Fibroblast of skin of left quadriceps (primary cell): ENCODE results near the gene WNT1.

Source experiments
- DNase-seq, 2 experiments: peaks; one replicate each; pipeline ENCODE4 v3.0.0-alpha.2; 2013; ENCODE audit warnings: low read depth in 2 of 2

WNT1 gene

DNA sequence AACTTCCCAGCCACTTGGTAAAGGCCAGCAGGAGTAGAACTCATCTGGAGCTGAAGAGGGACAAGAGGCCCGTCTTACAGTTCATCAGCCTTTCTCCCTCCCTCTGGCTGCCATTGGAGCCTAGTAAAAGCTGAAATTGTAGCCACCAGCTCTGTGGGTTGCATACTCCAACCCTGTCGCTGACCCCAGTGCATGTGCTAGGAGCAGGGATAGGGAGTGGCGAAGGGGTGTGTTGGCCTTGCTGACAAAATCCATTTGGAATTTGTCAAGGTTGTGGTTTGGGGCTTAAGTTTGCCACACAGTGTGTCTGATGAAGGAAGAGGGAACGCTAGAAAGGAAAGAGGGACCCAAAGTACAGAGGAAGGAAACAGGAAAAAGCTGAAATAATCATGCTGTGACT lies 16.8 kb upstream of the WNT1 start:
- no peak for DNase-seq

DNA sequence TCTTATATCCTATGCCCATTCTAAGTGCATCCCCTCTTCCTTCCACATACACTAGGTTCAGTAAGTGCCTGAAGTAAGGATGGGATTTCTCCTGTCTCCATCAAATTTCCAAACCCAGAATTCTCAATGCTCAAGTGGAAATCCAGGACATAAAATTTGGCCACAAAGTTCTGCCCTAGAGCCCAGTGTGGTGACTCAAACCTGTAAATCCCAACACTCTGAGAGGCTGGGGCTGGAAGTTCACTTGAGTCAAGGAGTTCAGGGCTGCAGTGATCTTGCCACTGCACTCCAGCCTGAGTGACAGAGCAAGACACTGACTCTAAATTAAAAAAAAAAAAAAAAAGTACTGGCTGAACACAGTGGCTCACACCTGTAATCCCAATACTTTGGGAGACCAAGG lies 16.3 kb upstream of the WNT1 start:
- no peak for DNase-seq

DNA sequence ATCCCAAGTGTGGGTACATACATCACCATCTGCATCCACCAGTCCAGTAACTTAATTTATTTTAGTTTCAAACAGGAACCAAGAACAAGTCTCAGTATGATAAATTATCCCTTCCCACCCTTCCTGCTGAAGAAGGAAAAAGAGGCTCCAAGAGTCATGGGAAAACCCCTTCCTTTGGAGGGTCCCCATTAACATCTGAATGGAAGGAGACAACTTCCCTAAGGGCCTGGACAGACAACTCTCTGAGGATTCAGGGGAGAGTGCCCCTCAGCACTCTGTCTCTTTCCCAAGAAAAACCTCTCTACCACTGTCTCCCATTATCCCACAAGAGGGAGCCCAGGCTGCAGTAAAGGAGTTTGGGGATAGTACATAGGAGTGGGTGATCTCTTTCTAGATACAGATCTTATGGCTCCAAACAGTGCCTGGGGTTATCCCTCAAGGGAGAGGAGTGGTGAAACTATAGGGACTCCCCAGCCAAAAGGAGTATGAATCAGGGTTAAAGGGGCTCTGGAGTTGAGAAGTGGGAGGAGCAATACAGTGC lies 12.8 kb upstream of the WNT1 start:
- no peak for DNase-seq

DNA sequence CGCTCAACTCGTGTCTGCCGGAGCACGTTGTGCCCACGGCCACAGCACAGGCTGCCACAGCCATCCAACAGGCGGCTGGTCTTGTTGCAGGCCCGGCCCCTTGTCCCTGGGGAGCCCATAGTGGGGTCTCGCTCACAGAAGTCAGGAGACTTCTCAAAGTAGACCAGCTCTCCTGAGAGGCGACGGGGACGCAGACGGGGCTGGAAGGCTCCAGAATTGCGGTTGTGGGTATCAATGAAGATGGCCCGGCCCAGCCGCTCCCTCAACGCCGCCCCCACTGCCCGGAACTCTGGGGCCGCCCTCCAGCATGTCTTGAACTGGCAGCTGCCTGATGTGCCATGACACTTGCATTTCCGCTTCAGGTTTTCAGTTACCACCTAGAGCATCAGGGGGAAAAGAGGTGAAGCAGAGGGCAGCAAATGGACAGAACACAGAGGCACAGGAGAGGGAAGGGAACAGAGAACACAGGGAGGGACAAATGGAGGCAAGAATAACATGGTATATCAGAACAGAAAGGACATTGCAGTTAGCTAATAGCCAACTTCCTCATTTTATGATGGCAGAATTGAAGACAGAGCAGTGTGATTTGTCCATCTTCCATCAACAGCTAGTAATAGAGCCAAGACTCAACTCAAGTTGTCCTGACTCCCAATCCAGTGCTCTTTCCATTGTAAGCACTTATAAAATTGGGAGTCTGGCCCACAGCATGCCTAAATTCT lies 11.8 kb upstream of the WNT1 start:
- no peak for DNase-seq

DNA sequence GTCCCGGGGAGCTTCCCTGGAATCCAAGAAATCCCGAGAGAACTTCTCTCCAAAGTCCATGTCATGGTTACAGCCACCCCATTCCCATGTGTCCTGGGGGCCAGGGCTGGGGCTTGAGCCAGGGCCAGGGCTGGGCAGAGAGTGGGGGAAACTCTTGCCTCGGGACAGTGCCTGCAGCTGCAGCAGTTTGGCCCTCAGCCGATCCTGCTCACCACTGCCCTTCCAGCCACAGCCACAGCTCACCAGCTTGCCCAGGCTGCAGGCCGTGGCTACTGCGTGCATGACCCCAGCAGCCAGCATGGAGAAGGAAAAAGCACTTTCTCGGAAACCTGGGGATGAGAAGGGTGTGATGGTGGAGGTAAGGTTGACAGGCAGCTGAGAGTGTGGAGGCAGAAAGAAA lies 10.1 kb upstream of the WNT1 start:
- no peak for DNase-seq

DNA sequence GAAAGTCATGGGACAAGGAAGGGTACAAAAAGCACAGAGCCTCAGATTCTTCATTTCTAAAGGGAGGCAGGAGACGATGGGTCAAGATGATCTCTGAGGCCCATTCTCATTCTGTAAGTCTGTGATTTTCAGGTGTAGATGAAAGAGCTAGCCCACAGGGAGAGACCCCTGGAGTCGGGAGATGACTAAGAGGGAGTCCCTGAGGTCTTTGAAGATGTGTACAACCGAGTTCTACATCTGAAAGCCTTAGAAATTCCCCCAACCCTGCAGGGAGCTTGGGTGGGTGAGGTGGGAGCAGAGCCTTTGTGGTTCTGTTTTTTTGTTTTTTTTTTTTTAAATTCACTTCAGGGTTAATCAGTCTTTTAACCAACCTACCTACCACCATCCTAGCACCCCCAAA lies 9.7 kb upstream of the WNT1 start:
- DNase-seq, result no peak

DNA sequence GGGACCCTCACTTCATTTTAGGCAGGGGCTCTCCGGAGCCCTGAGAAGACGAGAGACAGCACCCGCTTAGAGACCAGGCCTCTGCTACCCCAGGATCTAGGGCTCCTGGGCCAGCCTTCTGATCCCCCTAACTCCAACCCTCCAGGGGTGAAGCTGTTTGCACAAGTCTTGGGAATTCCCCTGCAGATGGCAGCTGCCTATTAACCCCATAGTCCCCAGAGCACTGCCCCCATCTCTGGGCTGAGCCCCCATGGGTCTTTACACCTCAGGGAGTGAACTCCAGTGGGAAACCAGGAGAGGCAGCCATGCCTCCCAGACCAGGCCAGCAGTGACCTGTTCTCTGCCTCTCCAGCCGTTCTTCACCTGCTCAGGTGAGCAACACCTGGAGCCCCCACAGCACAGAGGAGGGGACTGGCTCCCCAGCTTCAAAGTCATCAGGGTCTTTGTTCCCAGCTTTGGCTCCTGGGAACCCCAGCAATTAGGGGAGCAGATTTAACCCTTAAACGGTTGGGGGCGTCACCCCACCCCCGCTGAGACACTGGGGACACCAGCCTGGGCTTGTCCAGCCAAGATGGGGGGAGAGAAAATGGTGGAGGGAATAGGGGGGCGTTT lies 8.9 kb upstream of the WNT1 start:
- no peak for DNase-seq

DNA sequence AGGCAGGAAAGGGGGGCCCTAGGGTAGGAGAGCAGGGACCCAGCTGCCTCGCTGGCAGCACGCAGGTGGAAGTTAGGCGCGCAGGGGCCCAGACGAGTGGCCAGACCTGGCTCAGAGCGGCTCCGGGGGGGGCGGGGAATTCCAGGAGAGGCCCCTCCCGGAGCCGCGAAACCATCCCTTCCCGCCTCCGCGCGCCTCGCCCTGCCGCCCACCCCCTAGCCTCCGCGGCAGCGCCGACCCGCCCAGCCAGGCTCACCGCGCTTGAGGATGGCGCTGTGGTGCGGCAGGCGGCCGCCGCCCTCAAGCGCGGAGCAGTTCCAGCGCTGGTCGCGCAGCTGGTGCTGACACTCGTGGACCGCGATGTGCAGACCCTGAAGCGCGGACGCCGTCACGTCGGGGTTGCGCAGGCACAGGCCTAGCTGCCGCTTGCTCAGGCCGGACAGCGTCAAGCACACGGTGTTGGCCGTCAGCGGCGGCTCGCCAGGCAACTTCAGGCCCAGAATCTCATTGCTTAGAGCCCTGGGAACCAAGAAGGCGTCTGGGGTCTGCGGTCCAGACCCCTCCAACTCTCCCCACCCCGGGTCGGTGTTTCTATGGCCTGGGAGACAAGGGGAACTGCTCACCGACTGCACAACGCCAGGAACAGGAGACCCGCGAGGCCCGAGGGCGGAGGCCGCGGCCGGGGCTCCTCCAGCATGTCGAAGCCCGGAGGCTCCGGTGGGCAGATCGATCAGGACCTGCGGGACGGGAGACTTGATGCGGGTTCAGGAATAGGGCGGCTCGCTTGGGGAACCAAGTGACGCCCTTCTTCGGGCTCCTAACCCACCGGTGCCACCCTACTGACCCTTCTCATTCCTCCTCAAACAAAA lies 8.1 kb upstream of the WNT1 start:
- no peak for DNase-seq

DNA sequence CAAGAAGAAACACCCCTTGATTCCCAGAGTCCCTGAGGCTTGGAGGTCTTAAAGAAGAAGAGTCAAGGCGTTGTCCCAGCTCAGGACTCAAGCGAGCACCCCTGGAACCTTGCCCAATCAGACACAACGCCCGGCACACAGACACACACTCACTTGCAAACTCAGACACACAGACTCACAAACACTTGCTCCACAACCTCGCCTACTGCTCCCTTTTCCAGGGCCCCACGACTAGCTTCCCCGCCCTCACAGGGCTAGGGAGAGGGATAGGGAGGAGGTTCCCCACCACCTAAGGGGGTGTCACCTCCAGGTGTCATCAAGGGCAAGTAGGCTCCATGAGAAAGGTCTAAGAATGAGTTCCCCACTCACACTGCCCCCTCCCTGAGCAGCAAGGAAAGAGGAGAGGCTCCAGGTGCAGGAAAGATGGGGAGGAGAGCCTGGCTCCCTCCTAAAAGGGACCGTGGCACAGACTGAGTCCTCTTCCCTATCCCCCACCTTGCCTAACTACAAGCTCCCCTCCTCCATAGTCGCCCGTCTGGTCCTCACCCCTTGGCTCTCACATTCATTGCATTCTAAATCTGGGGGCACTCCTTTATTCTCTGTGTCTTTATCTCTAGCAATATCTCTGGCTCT lies 7.3 kb upstream of the WNT1 start:
- no peak for DNase-seq

DNA sequence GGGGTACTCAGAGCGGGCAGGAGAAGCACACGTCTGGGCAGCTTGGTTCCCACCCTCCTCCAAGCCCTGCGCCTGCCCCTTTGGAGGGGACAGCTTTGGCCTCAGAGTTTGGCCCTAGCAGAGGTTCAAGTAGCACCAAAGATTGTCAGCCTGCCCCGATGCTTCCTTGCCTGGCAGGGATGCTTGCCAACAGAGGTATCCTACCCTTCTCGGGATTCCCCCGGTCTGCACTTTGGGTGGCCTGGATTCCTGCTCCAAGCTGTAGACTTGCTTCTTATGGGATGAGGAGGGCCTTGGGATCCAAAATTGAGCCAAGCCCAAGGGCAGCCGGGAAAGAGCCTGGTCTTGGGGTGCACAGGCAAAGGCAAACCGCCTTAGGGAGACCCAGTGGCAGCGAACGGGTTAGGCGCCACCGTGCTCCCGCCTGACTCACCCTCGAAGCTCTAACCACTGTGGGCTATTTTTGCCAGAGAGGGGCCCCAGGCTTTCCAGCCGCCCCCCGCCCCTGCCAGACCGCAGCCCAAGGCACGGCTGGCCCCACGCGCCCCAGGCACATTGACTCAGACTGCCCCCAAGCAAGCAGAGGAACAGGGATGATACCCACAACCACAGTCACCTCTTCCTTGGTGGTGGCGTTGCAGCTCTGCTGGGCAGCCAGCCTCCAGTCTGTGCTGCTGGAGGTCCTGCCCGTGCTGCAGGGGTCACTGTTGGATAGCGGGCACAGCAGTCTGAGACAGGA lies 5.7 kb upstream of the WNT1 start:
- DNase-seq, result no peak

DNA sequence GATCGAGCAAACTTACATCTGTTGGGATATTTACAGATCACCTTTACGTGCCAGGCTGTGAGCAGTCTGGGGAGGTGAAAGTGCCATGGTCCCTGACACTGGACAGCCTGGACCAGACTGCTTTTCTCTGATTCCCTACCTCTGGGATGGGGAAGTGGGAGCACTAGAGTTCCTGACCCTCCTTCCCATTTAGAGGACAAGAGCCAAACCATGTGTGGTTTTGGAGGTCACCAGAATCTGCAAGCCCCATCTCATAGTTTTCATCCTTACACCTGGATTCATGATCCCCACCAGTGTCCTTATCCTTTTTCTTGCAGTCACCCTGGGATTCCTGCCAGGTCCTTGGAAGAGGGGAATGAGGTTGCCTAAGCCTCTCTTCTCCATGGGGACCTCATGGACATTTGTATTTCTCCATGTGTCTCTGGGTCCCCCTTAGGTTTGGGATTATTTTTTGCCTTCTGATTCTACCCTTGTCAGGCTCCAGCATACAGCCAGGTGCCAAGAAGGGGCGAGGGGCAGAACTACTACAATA lies 5.1 kb upstream of the WNT1 start:
- no peak for DNase-seq

DNA sequence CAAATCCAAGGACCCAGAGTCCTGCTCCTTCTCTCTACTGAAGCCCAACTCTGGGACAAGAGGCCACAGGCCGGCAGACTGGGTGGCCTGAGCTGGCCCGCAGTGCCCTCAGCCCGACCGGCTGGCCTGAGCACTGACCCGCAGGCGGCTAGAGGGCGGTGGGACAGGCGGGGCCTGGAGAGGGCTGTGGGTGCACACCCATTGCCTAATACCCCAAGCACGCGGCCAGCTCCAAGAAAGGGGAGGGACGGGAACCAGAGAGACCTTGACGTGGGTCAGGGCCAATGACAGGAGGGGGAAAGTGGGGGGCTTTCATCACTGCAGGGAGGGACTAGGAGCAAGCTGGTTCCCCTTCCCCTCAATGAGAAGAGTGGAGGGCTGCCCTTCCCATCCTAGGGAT lies 4.6 kb upstream of the WNT1 start:
- no peak for DNase-seq

DNA sequence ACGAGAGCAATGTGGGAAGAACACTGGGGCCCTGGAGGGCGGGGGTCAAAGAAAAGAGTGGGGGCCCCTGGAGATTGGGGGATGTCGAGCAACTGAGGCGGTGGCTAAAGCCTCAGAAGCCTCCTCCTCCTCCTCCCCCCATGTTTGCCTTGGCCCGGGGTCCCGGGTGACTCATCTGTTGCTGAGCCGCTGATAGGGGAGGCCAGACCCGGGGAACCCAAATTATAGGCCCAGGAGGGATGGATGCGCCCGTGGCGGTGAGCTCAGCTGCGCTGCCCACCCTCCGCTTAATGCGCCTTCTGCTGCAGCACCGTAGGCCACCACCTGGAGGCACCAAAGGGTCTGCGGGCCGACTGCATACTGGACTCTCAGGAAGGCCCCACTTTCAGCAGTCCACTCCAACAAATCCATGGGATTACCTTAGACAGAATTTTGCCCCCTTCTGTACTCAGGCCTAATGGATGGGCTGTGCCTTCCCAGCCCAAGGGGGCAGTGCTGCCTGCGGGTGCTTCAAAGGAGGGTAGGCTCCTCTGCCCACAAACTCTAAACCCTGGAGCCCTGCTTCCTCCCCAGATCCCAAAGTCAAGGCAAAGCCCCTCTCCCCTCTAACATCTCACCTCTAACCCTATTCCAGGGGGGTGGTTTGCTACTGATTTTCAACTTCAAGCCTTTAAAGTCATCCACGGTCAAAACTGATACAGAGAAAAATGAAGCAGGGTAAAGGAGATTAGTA lies 4.0 kb upstream of the WNT1 start:
- DNase-seq, result peak in 1 of 2 experiments; percentile 37

DNA sequence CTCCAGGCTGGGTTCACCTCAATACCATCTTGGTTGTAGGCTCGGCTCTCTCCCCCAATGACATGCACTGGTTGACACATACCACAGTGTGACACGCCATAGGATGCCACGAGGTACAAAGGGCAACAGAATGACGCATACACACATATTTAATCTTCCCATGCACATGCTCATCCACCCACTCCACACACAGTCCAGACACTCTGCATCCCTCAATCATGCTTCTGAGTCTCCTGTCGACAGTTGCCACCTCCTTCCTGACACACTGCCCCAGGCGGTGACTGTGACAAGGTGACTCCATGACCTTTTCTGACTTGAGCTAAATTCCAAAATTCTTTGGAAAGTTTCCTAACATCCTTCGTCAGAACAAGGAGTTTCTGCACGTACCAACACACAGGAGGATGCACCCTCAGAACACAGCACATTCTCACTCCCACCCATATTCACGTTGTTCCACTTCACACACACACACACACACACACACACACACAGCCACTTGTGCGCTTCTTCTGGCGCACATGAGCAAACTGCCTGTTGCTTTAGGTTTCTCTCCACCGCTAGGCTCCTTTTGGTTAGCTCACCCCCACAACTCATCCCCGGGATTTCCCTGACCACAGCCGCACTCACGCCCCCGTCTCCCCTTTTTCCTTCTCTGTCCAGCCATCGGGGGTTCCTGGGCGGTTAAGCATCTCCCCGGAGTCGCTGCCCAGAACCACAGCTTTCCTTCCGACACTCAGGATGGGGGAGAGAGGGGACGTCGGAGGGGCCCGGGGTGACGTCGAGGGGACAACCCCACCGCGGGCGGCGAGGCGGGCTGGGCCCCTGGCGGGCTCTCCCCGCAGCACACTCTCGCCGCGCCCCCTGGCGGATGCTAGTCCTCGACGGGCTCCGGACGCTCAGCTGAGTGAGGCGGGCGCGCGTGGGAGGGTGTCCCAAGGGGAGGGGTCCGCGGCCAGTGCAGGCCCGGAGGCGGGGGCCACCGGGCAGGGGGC lies 536 bp upstream of the WNT1 start:
- DNase-seq, result no peak

DNA sequence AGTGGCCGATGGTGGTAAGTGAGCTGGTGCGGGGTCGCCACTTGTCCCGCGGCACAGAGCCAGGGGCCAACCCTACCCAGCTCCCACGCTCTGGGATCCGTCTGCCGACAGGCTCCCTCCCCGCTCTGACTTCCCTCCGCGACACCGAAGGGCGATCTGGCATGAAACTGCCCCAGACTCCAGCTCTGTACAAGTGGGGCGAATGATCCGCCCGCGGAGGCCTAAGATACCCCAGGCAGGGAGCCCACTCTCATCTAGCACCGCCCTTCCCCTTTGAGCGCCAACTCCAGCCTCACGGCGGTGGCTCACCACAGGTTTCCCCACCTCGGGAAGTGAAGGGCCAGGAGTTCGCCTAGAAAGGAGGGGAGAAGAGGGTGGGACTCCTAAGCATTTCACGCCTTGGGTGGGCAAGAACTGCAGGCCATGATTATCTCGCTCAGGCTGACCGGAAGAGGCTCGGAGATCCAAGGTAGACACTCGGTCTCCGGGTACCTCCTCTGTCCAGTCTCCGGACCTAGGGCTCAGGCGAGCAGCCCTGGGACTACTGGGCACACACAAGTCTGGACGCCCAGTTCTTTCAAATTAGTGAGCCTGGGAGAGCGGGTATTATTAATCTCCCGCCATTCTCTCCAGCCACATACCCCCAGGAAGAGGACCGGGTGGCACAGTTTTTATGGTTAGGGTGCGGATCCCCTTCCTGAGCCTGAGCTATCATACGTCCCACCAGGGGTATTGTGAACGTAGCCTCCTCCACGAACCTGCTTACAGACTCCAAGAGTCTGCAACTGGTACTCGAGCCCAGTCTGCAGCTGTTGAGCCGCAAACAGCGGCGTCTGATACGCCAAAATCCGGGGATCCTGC lies 849 bp downstream of the WNT1 start:
- no peak for DNase-seq

DNA sequence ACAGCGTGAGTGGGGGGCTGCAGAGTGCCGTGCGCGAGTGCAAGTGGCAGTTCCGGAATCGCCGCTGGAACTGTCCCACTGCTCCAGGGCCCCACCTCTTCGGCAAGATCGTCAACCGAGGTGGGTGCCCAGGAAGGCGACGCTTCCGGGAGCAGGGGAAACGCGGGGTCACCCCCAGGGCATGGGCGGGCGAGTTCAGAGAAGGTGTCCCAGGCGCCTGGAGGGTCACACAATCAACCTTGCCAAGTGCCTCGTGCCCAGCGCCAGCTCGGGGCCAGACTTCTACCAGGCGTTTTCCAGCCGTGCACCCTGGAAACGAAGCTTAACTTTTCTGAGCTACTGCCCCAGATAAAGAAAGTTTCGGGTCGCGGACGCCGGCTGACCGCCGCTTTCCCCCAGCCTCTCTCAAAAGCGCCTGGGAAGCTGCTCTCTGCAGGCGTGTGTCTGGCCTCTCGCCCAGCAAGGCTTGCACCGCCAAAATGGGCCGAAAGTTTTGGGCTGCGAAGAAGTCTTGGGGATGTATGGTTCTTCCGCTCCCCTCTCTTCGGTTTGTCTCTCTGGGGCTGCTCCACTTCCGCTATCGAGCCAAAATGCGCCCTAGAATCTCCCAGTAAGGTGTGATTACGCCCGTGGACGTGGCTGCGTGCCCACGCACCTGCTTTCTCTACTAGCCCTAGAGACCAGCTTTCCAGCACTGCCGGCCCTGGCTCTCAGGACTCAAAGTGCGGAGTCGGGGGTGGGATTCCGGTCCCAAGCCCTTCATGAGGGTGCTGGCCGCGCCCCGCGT lies 1.7 kb downstream of the WNT1 start:
- no peak for DNase-seq

DNA sequence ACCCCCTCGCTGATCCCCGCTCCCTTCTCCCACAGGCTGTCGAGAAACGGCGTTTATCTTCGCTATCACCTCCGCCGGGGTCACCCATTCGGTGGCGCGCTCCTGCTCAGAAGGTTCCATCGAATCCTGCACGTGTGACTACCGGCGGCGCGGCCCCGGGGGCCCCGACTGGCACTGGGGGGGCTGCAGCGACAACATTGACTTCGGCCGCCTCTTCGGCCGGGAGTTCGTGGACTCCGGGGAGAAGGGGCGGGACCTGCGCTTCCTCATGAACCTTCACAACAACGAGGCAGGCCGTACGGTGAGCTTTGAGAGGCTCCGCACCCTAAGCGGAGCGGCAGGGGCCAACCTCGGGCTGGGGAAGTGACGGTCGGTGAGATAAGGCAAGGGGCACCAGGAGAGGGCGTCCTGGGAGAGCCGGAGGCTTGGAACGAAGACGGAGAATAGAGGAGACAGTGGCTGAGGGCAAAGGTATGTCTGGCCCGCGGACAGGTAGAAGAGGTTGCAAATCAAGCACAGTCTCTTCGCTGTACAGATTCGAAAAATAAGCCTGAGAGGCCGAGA lies 2.3 kb downstream of the WNT1 start:
- DNase-seq, result no peak
